ENCODE measurements around the gene KBTBD4. TPM values are rescaled to one million over a fixed set of nuclear protein-coding genes. Genes with fewer than 3 reads are reported as not detected.

Gene KBTBD4
- 19.5 and 20.4 TPM in 2 replicates for total RNA-seq

- H3K27ac Mint-ChIP-seq: peak within 1 kb of the TSS; percentile 97
- peaks cover 68% of the 10 kb centered on the region for H3K36me3 Mint-ChIP-seq (ENCODE audit: low read depth)
- peak within 1 kb of the TSS; percentile 99 for H3K4me3 Mint-ChIP-seq
- CTCF ChIA-PET: no interaction called here
- DNase-seq: peak; percentile 90
- ATAC-seq (ENCODE audit: low read depth): peak; percentile 93
- peaks cover 38% of the 10 kb centered on the region for H3K4me1 Mint-ChIP-seq
- intact Hi-C loops (cut with micrococcal nuclease): loop anchor here (1.0 to 2.0 kb wide), 8 partner anchors 14 to 532 kb away; partner anchors contain the start of genes AGBL2, CELF1, FNBP4 and MTCH2
- H3K27me3 Mint-ChIP-seq: no peaks in the 10 kb centered on the region
- POLR2A ChIA-PET: interaction anchor here (0.6 to 5.6 kb wide), 14 partner anchors 9 to 363 kb away, joined by 3 to 56 read pairs (median 5); partner anchors contain the start of genes ACP2, AGBL2, CELF1 and PTPMT1
- no peak for TF ChIP-seq CTCF (IDR thresholded peaks at IDR 0.05)
- H3K9me3 Mint-ChIP-seq: no peaks in the 10 kb centered on the region
Observed at GRCh38 chr11:47578524-47579494, at the start of gene KBTBD4, which contains the start of gene NDUFS3. TSS of gene KBTBD4 (minus strand) at chr11:47578970. CDS start at chr11:47578951, 19 bp downstream. TSS of gene NDUFS3 (plus strand) at chr11:47579074. CDS start at chr11:47579092, 18 bp downstream.

DNA sequence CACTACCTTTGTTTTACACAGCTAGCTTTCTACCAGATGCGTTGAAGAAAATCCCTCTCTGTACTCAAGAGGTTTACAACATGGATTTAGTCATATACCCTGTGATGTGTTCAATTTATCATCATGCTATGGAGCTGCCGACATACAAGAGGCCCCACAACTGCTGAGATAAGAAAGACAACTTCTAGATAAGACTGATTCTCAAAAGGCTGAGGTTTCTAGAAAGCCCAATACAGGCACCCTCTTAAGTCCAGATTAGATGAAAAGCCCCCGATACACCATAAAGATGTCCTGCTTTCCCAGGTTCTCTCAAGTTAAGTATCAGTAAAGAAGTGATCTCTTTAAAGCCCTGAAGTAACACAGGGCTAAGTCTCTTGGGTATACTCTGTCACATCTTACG, 49.3 kb upstream of the KBTBD4 start:
- Mint-ChIP-seq H3K27me3 (no peaks in the 10 kb centered on the region), H3K4me3 (no peak overlapping the region), H3K27ac (no peak overlapping the region), H3K4me1 (no peaks in the 10 kb centered on the region), H3K36me3 (ENCODE audit: low read depth) (peaks cover 81% of the 10 kb centered on the region), H3K9me3 (no peaks in the 10 kb centered on the region)
- TF ChIP-seq CTCF (IDR thresholded peaks at IDR 0.05): no peak
- intact Hi-C loops (cut with micrococcal nuclease): no loop called here
- DNase-seq (no peak), ATAC-seq (ENCODE audit: low read depth) (no peak)
- ChIA-PET CTCF (no interaction called here), POLR2A (interaction anchor here (1.0 kb wide), 1 partner anchor 87 kb away, joined by 3 read pairs; the partner anchor contains the start of gene AGBL2)

DNA sequence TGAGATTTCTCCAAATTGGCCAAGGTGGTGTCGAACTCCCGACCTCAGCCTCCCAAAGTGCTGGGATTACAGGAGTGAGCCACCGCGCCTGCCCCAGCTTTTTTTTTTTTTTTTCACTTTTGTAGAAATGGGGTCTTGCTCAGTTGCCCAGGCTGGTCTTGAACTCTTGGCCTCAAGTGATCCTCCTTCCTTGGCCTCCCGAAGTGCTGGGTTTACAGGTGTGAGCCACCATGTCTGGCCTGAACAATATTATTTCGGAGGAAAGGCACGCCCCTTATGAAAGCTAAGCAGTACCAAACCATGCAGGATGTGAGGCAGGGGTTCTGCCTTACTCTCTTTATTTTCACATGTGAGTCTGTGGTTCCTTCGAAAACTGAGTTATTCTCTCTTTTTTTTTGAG, 47.5 kb upstream of the KBTBD4 start:
- H3K4me1 Mint-ChIP-seq: no peaks in the 10 kb centered on the region

GRCh38 chr11:47620836-47621378, 42.1 kb upstream of the KBTBD4 start:
- Mint-ChIP-seq H3K36me3 (ENCODE audit: low read depth) (peaks cover 67% of the 10 kb centered on the region), H3K4me3 (no peak overlapping the region), H3K27me3 (no peaks in the 10 kb centered on the region), H3K27ac (no peak overlapping the region), H3K9me3 (no peaks in the 10 kb centered on the region), H3K4me1 (no peaks in the 10 kb centered on the region)
- ChIA-PET CTCF (no interaction called here), POLR2A (interaction anchor here (0.6 to 0.7 kb wide), 3 partner anchors 9 to 19 kb away, joined by 3 read pairs; no protein-coding TSS in a partner anchor)
- intact Hi-C loops (cut with micrococcal nuclease): no loop called here
- no peak for DNase-seq
- ATAC-seq (ENCODE audit: low read depth): no peak
- TF ChIP-seq CTCF (IDR thresholded peaks at IDR 0.05): no peak

More for the DNA sequence above, 47.5 kb upstream of the KBTBD4 start:
- H3K27ac Mint-ChIP-seq: no peak overlapping the region
- peaks cover 82% of the 10 kb centered on the region for H3K36me3 Mint-ChIP-seq (ENCODE audit: low read depth)
- ChIA-PET CTCF (no interaction called here), POLR2A (no interaction called here)
- H3K9me3 Mint-ChIP-seq: no peaks in the 10 kb centered on the region
- TF ChIP-seq CTCF (IDR thresholded peaks at IDR 0.05): no peak
- DNase-seq (no peak), ATAC-seq (ENCODE audit: low read depth) (no peak)
- H3K27me3 Mint-ChIP-seq: no peaks in the 10 kb centered on the region
- H3K4me3 Mint-ChIP-seq: no peak overlapping the region
- intact Hi-C loops (cut with micrococcal nuclease): no loop called here

GRCh38 chr11:47617417-47617809, 38.6 kb upstream of the KBTBD4 start:
- DNase-seq (no peak), ATAC-seq (ENCODE audit: low read depth) (no peak)
- ChIA-PET CTCF (no interaction called here), POLR2A (no interaction called here)
- Mint-ChIP-seq H3K36me3 (ENCODE audit: low read depth) (peaks cover 41% of the 10 kb centered on the region), H3K4me1 (no peaks in the 10 kb centered on the region), H3K9me3 (no peaks in the 10 kb centered on the region), H3K27ac (no peak overlapping the region), H3K27me3 (no peaks in the 10 kb centered on the region), H3K4me3 (no peak overlapping the region)
- intact Hi-C loops (cut with micrococcal nuclease): no loop called here
- no peak for TF ChIP-seq CTCF (IDR thresholded peaks at IDR 0.05)
